ENCODE measurements around the gene FAM83F. TPM values are rescaled to one million over a fixed set of nuclear protein-coding genes. Genes with fewer than 3 reads are reported as not detected.

The FAM83F gene
- total RNA-seq (2021) (33.8 to 43.1 TPM (median 35.4 TPM) in 3 replicates), Bru-seq, nascent RNA (percentile 75 among the genes with signal in this experiment)
- long read RNA-seq, experiment 1, full-length matches to known transcripts, result 65 of 118 reads
- long read RNA-seq, experiment 1, partial matches to known transcripts, result 5 of 118 reads
- long read RNA-seq, experiment 1, other reads (novel, unspliced or antisense), result 48 of 118 reads
- long read RNA-seq, experiment 2, full-length matches to known transcripts, result 10 of 30 reads
- long read RNA-seq, experiment 2, partial matches to known transcripts, result 1 of 30 reads
- long read RNA-seq, experiment 2, other reads (novel, unspliced or antisense), result 19 of 30 reads
- long read RNA-seq, experiment 3, result 0 reads

- Mint-ChIP-seq H3K36me3 (peaks cover 5% of the 10 kb centered on the region; the same call in 1 of the 2 replicates), H3K4me3 (peak within 1 kb of the TSS; percentile 78), H3K9me3 (no peaks in the 10 kb centered on the region), H3K27me3 (ENCODE audit: low read depth) (peaks cover 17% of the 10 kb centered on the region), H3K4me1 (peaks cover 49% of the 10 kb centered on the region), H3K27ac (no peak within 1 kb of the TSS)
- CTCF ChIA-PET, result interaction anchor here (1.0 to 3.3 kb wide), 8 partner anchors 23 to 62 kb away, joined by 3 to 11 read pairs (median 7); no protein-coding TSS in a partner anchor
- POLR2A ChIA-PET, result interaction anchor here (1.0 to 2.2 kb wide), 2 partner anchors 14 to 49 kb away, joined by 3 to 6 read pairs; no protein-coding TSS in a partner anchor
- ATAC-seq, result peak; percentile 68
- peak; percentile 68 for DNase-seq (ENCODE audit: low spot score)
- TF ChIP-seq NFATC4 (CRISPR knock-in tag; IDR thresholded peaks at IDR 0.05), result no peak
- no peak for TF ChIP-seq ZNF423 (CRISPR knock-in tag; IDR thresholded peaks at IDR 0.05)
- no peak for TF ChIP-seq MXD4 (CRISPR knock-in tag; IDR thresholded peaks at IDR 0.05; ENCODE audit: borderline replicate concordance)
- peak; percentile 73; the same call in 1 of the 2 replicates for TF ChIP-seq CREB1 (CRISPR knock-in tag; IDR thresholded peaks at IDR 0.05)
- TF ChIP-seq OVOL2 (CRISPR knock-in tag; IDR thresholded peaks at IDR 0.05; ENCODE audit: borderline replicate concordance), result no peak
- no peak for TF ChIP-seq GTF2I (CRISPR knock-in tag; conservative IDR thresholded peaks at IDR 0.05)
- TF ChIP-seq RORB (CRISPR knock-in tag; IDR thresholded peaks at IDR 0.05), result no peak
- TF ChIP-seq ZNF532 (CRISPR knock-in tag; IDR thresholded peaks at IDR 0.05; ENCODE audit: borderline replicate concordance), result no peak
- TF ChIP-seq ZNF281 (CRISPR knock-in tag; IDR thresholded peaks at IDR 0.05), result peak; percentile 90
- no peak for TF ChIP-seq SMAD4 (CRISPR knock-in tag; IDR thresholded peaks at IDR 0.05)
- TF ChIP-seq AR (CRISPR knock-in tag; IDR thresholded peaks at IDR 0.05), result no peak
- TF ChIP-seq IRF1 (CRISPR knock-in tag; IDR thresholded peaks at IDR 0.05), result peak; percentile 94
- no peak for TF ChIP-seq NR1H2 (CRISPR knock-in tag; IDR thresholded peaks at IDR 0.05)
- TF ChIP-seq STAT6 (CRISPR knock-in tag; conservative IDR thresholded peaks at IDR 0.05; ENCODE audit: low read depth), result no peak
- TF ChIP-seq FOXK1 (CRISPR knock-in tag; IDR thresholded peaks at IDR 0.05), result no peak
- TF ChIP-seq TCF7 (CRISPR knock-in tag; IDR thresholded peaks at IDR 0.05; ENCODE audit: low read depth), result peak; percentile 86; the same call in 1 of the 2 replicates
- TF ChIP-seq ZNF416 (CRISPR knock-in tag; IDR thresholded peaks at IDR 0.05), result no peak
- no peak for TF ChIP-seq KAT7 (CRISPR knock-in tag; IDR thresholded peaks at IDR 0.05; ENCODE audit: borderline replicate concordance)
- peak; percentile 67; the same call in 1 of the 2 replicates for TF ChIP-seq ATF1 (CRISPR knock-in tag; IDR thresholded peaks at IDR 0.05)
- no peak for TF ChIP-seq CDX4 (CRISPR knock-in tag; IDR thresholded peaks at IDR 0.05; ENCODE audit: borderline replicate concordance)
- 0 out of 2 replicates have a peak, but pooled peaks have one; percentile 22 for TF ChIP-seq ZNF219 (CRISPR knock-in tag; IDR thresholded peaks at IDR 0.05; ENCODE audit: borderline replicate concordance)
Measured at GRCh38 chr22:39994566-39995392, at the start of gene FAM83F. TSS of gene FAM83F (plus strand) at chr22:39994954. CDS start at chr22:39995043, 89 bp downstream.

Data from WTC11 (cell line).